ENCODE results near the gene BCL2.

Gene BCL2

GRCh38 chr18:63181706-63182309, 137.8 kb downstream of the BCL2 start:
- no peak for DNase-seq (ENCODE audit: low read depth in 2 of 2)

DNA sequence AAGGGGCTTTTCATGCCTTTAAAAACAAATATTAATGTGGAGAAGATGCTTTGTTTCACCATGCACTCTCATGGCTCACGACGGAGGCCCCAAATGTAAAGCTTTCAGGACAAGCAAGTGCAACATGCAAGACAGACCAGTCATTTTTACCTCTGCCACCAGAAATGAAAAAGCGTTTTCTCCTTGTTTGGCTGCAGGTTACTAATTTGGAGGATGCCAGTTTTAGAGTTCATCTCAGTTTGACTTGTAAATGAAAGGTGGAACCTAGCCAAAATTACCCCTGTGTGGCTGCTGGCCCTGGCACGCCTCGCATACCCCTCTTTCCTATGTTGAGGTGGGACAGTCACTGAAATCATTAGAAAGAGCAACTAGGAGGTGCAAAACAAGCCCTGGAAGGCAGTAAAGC, 138.6 kb downstream of the BCL2 start:
- DNase-seq (ENCODE audit: low read depth in 2 of 2) = peak in 1 of 2 donors; percentile 35

DNA sequence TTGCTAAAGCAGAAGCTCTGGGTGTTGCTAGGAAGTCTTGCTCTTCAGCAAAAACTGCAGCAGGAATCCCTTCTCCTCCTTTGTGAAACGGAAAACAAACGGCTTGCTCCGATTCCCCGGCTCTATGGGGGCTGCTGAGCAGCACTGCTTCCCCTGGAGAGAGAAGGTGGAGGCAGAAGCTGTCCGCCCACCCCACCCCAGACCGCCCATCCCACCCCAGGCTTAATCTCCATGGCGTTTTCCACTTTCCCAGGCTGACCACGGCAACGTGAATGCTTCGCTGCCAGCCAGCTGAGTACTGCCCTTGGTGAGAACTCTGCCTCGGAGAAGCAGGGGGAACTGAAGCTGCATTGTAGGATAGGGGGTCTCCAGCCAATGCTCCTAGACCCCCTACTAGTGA, 139.2 kb downstream of the BCL2 start:
- no peak for DNase-seq (ENCODE audit: low read depth in 2 of 2)

DNA sequence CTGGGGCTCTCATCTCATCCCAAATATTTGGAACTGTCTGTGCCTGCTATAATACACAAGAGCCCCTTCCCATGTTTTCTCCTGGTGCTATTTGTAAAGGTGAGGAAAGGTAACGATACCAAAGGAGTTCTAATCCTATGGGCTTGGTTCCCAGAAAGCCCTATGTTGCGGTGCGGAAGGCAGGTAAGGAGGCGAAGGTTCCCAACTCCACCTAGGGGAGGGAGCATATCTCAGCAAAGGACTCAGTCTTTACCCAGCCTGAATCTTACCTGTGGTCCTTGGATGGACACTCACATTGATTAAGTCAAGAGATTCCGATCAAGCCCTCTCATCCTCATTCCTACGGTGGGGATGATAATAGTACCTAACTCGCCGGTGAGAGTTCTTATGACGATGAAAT, 140.1 kb downstream of the BCL2 start:
- no peak for DNase-seq (ENCODE audit: low read depth in 2 of 2)

- DNase-seq (ENCODE audit: low read depth in 2 of 2) = no peak
Observed at GRCh38 chr18:63178971-63179370, 140.6 kb downstream of the BCL2 start.

GRCh38 chr18:63177919-63178821, 141.4 kb downstream of the BCL2 start:
- DNase-seq (ENCODE audit: low read depth in 2 of 2) = no peak

- DNase-seq (ENCODE audit: low read depth in 2 of 2) = no peak
Observed at GRCh38 chr18:63177259-63177658, 142.3 kb downstream of the BCL2 start.

GRCh38 chr18:63175264-63175663, 144.3 kb downstream of the BCL2 start:
- no peak for DNase-seq (ENCODE audit: low read depth in 2 of 2)

DNA sequence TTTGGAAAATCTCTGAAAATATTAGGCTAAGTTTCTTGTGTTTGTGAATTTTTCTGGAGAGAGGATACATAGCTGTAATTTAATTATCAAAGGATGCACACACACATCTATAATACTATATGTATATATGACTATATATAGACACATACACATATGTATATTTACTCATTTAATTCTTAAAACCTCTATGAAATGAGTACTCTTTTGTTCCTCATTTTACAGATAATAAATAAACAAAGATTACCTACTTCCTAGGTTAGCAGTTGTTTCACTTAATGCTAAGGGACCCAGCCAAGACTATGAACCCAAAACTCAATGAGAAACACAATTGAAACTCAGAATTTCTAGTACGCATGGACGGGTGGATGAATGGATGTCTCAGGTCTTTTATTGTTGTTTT, 145.6 kb downstream of the BCL2 start:
- DNase-seq (ENCODE audit: low read depth in 2 of 2) = no peak

- DNase-seq (ENCODE audit: low read depth in 2 of 2) = no peak
Observed at GRCh38 chr18:63169853-63170252, 149.7 kb downstream of the BCL2 start.

GRCh38 chr18:63168287-63168686, 151.3 kb downstream of the BCL2 start:
- no peak for DNase-seq (ENCODE audit: low read depth in 2 of 2)

GRCh38 chr18:63166142-63166541, 153.4 kb downstream of the BCL2 start:
- no peak for DNase-seq (ENCODE audit: low read depth in 2 of 2)

- no peak for DNase-seq (ENCODE audit: low read depth in 2 of 2)
Observed at GRCh38 chr18:63164396-63164795, 155.2 kb downstream of the BCL2 start.

GRCh38 chr18:63162271-63163014, 157.1 kb downstream of the BCL2 start:
- DNase-seq (ENCODE audit: low read depth in 2 of 2) = no peak

DNA sequence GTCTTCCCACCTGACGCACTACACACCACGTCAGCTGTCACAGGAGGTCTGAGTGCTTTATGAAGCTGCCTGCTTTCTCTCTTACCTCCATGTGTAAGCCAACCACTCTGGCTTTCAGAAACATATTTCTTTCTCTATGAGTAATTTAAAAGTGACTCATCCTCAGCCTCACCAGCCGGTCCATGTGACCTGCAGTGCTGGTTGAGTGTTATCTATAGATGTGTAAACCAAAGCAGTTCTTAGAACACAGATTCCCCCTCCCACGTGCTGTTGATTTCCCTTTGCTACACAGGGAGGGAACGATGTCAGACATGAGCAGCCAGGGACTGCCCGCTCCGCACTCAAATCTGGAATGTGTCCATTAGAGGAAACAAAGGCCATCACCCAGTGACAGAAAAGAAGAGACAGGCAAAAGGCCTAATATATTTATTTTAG, 157.8 kb downstream of the BCL2 start:
- DNase-seq (ENCODE audit: low read depth in 2 of 2) = peak; percentile 72 to 78

DNA sequence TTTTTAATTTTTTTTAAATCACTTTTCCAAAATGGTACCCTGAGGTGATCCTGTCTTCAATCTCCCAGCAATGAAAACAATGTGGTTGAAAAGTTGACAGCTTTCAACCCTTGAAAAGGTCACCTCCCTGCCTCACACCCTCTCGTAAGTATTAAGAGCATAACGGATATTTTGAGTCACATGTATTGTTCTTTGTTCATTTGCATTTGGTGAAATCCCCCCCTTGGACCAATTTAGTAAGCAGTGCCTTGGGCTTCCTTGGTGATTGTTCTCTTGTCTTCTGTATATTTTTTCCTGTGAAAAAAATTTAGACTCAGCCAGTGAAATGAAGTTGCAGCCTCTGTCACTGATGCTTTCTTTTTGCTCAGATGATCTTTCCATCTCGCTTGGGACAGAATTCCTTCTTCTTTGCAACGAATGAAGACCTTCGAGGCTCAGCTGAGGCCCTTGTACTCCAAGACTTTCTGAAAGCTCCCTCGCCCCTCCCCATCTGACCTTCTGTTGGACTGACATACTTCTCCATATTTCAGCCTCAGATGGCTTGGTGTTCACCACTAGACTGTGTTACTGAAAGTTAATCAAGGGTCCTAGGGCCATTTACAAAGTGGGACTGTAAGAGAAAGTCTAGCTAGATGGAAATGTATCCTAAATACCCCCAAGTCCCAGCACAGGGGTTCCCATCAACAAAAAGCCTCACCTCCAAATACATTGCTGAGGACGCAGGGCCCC, 158.4 kb downstream of the BCL2 start:
- DNase-seq (ENCODE audit: low read depth in 2 of 2) = peak in 1 of 2 donors; percentile 25

DNA sequence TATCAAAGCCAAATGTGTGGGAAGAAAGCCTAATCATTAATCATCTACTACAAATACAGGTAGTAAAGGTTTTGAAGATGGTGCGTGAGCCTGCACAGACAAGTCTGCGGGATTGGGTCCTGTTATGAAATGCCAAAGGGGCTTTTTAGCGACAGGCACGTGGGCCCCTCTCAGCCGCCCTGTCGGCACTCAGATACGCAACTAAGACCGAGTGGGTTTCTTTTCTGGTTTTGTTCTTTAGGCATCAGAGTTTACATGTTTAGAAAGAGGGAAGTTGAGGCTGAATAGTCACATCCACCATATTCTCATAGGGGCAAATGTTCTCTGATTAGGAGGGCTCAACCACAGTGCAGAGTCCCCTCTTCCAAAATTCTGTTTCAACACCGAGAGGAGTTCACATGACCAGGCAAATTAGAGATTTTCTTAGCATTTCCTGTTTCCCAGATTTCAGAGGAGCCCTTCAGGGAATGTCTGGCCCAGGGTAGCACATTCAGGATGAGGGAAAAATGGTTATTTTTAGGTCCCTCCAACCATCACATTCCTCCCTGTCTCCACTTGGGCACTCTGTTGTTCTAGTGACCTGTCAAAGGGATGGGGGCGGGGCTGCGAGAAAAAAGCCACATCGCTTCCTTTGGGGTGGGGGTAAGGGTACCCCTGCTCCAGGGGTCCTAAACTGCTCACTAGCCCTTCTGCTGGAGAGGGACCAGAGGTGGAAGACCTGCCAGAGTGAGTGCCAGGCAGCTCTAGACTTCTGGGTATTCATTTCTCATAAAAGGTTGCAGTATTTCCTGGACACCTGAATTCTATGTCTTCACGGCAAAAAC, 159.2 kb downstream of the BCL2 start:
- peak in 1 of 2 donors; percentile 28 for DNase-seq (ENCODE audit: low read depth in 2 of 2)

DNA sequence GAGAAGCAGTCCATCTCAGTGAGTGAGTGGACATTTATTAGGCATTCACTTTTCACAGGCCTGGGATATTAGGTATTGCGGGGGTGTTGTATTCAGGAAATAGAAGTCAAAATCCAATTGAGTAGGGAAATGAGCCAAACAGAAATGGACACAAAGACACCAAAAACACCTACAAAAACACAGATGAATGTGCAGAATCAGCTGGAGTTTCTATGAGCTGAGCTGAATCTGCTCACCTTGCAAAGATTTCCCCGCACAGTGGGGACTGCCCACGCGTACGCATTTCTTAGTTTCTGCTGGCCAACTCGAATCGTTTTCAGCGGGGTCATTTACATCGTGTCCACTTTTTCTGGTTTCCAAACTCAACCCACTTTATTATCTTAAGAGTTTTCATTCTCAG, 160.0 kb downstream of the BCL2 start:
- peak in 1 of 2 donors; percentile 44 for DNase-seq (ENCODE audit: low read depth in 2 of 2)

DNA sequence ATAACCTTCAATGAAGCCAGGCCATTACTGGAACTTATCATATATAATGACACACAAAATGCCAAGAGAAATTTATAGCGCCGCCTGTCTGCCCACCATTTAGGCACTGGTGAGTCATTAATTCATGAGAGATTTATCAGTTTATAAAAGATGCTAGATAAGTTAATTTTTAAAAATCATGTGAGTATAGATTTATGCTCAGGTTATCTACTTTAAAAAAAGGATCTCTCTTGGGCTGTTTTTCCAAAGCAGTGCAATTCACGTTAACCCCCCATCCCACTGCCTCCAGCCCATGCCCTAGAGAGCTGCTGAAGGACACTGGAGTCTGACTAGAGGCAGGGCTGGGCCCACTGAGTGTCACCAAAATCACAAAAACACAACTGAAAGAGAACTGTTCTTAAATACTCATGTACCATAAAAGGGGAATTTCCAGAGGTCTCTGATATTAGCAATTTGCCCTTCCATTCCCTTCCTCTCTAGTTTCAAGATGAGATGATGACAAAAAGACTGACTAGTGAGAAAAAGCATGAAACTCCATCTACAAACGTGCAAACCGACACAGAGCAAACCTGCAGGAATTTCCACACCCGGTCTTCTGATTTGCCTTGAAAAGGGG, 160.8 kb downstream of the BCL2 start:
- DNase-seq (ENCODE audit: low read depth in 2 of 2) = peak in 1 of 2 donors; percentile 37

DNA sequence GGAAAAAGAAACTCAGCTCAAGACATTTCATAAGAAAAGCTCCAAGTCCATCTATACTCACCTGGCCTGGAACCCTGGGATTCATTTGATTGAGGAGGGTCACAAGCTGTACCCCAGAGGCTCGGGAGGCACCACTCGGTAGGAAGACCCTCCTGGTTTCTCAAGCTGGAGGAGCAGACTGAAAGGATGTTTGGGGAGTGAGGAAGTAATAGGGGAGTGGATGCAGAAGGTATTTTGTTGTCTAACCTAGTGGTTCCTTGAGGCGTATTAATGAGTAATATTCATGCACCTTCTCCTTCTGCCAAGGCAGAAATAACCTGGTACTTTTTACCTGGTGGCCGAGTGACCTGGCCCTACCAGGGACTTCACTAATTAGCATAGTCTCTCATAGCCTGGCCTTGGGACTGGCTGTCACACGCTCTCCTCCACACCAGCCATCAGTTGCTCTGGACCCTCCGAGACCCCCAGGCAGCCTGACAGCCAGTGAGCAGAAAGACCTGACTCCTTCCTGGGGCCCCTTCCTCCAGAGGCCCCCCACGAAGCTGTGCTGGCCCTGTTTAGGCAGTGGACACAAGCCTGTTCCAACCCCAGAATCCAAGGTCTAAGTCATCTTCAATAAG, 161.4 kb downstream of the BCL2 start:
- DNase-seq (ENCODE audit: low read depth in 2 of 2) = no peak
